Transverse colon (tissue), 4 donors: ENCODE measurements around the gene EVC. TPM values are rescaled to one million over a fixed set of nuclear protein-coding genes. Genes with fewer than 3 reads are reported as not detected.

ENCODE experiments used
- DNase-seq: peaks from one replicate; pipeline ENCODE4 v3.0.0-alpha.2; 2019
- H3K27ac ChIP-seq, 4 donors: fragments of 200-600 bp; sonication (generic); 2 replicates each; pipeline ENCODE4 v1.5.1; 2016 to 2018; ENCODE audit warnings: inconsistent platforms in 4 of 4
- H3K27me3 ChIP-seq: fragments of 200-600 bp; sonication (generic); 2 replicates; pipeline ENCODE4 v1.5.1; 2017; ENCODE audit warnings: inconsistent platforms
- H3K36me3 ChIP-seq, 4 donors: fragments of 200-600 bp; sonication (generic); 2 replicates each; pipeline ENCODE4 v1.5.1; 2017 to 2019; ENCODE audit warnings: inconsistent platforms in 4 of 4
- H3K4me1 ChIP-seq, 4 donors: fragments of 200-600 bp; sonication (generic); 2 replicates each; pipeline ENCODE4 v1.5.1; 2017 to 2020; ENCODE audit warnings: inconsistent platforms in 4 of 4
- H3K4me3 ChIP-seq, 4 donors: fragments of 200-600 bp; sonication (generic); 1 replicate in 1 of 4; 2 replicates in 3 of 4; pipeline versions ENCODE4 v1.5.1 to v1.6.1; 2017 to 2019; ENCODE audit warnings: inconsistent platforms in 4 of 4
- H3K9me3 ChIP-seq, 2 donors: fragments of 200-600 bp; sonication (generic); 2 replicates each; pipeline ENCODE4 v1.5.1; 2017 to 2019; ENCODE audit warnings: inconsistent platforms in 2 of 2
- CTCF ChIP-seq, 5 experiments: fragments of 200-600 bp in 3 of 5; fragments of 450-650 bp in 2 of 5; sonication (generic) in 3 of 5; IDR thresholded peaks; 1 replicate in 2 of 5; 2 replicates in 3 of 5; pipeline ENCODE4 v1.5.1; 2016 to 2017; ENCODE audit warnings: antibody characterized with exemption in 5 of 5, inconsistent platforms in 3 of 5, mild to moderate bottlenecking in 2 of 5, moderate library complexity in 1 of 5
- EP300 ChIP-seq: sonication (generic); formaldehyde crosslinking; IDR thresholded peaks from one replicate; pipeline ENCODE4 v1.6.1; 2017; ENCODE audit warnings: antibody characterized with exemption, low read depth
- POLR2A ChIP-seq: fragments of 450-650 bp; IDR thresholded peaks from one replicate; pipeline ENCODE4 v1.6.1; 2016; ENCODE audit warnings: antibody characterized with exemption, mild to moderate bottlenecking, moderate library complexity
- POLR2AphosphoS5 ChIP-seq, 3 donors: sonication (generic); formaldehyde crosslinking; IDR thresholded peaks; one replicate each; pipeline ENCODE4 v1.6.1; 2016; ENCODE audit warnings: antibody characterized with exemption in 3 of 3
- WGBS, 2 donors: methylation state at CpG; one replicate each; pipeline ENCODE4 v1.1.5; 2018; ENCODE audit warnings: low coverage in 1 of 2; 5-methylcytosine and 5-hydroxymethylcytosine counted together
- in situ Hi-C, 4 donors: fragments of 200-750 bp; cut with MboI; loops; one replicate each; pipeline versions ENCODE4 v1.15.0 to v1.15.1; 2017; ENCODE audit warnings: low sequenced_read_pairs in 3 of 4, low pct_ligation_motif_present in 1 of 4, low pct_unique_long_range_greater_than_20kb in 1 of 4
- intact Hi-C: fragments of 100-400 bp; cut with DNase I; formaldehyde crosslinking; loops from one replicate; pipeline ENCODE4 v1.15.1; 2023; ENCODE audit warnings: low total_unique reads
- total RNA-seq, 4 donors: library from RNA; depleted of rRNA; stranded (reverse); fragments of >200 nt; gene quantifications; one replicate each; pipeline ENCODE4 v1.1.0, GENCODE V29; 2016

The EVC gene
- total RNA-seq, 4 donors from 2014 or later = 6.0 to 45.8 (median 12.0) TPM

GRCh38 chr4:5696341-5696740 is 14.7 kb upstream of the EVC start:
- H3K27me3 ChIP-seq = no peaks in the 10 kb centered on the region
- TF ChIP-seq POLR2A (no peak), POLR2AphosphoS5 (IDR thresholded peaks at IDR 0.05) (no peak), CTCF (IDR thresholded peaks at IDR 0.05) (no peak), EP300 (no peak)
- H3K27ac ChIP-seq = no peak overlapping the region
- H3K36me3 ChIP-seq = no peaks in the 10 kb centered on the region
- H3K9me3 ChIP-seq = no peaks in the 10 kb centered on the region
- in situ Hi-C loops = no loop called here
- WGBS, 2 donors = 92 to 100% methylated on average over 1 to 11 of the region's 11 CpGs
- no peak for DNase-seq
- H3K4me3 ChIP-seq = no peak overlapping the region
- no peaks in the 10 kb centered on the region for H3K4me1 ChIP-seq
- intact Hi-C loops = no loop called here

GRCh38 chr4:5700459-5700858 is 10.5 kb upstream of the EVC start:
- no peak for DNase-seq
- H3K4me3 ChIP-seq = no peak overlapping the region
- WGBS, 2 donors = 81% methylated on average over 4 of the region's 5 CpGs; no CpG with 5 or more reads in 1 of the 2 donors

GRCh38 chr4:5701971-5702370 is 9.0 kb upstream of the EVC start:
- intact Hi-C loops (no loop called here), in situ Hi-C loops (no loop called here)
- Histone ChIP-seq H3K4me1 (no peaks in the 10 kb centered on the region), H3K36me3 (no peaks in the 10 kb centered on the region), H3K9me3 (no peaks in the 10 kb centered on the region), H3K4me3 (no peak overlapping the region), H3K27ac (no peak overlapping the region), H3K27me3 (no peaks in the 10 kb centered on the region)
- TF ChIP-seq POLR2A = no peak
- TF ChIP-seq CTCF (IDR thresholded peaks at IDR 0.05) = no peak
- no peak for TF ChIP-seq POLR2AphosphoS5 (IDR thresholded peaks at IDR 0.05)
- TF ChIP-seq EP300 = no peak
- whole genome bisulfite sequencing, 2 donors = 78 to 90% methylated on average over 7 to 8 of the region's 8 CpGs
- no peak for DNase-seq

More at GRCh38 chr4:5700459-5700858, 10.5 kb upstream of the EVC start:
- TF ChIP-seq POLR2AphosphoS5 (IDR thresholded peaks at IDR 0.05) (no peak), CTCF (IDR thresholded peaks at IDR 0.05) (no peak)
- intact Hi-C loops = no loop called here
- in situ Hi-C loops = no loop called here
- H3K36me3 ChIP-seq = no peaks in the 10 kb centered on the region
- H3K9me3 ChIP-seq = no peaks in the 10 kb centered on the region
- H3K27me3 ChIP-seq = no peaks in the 10 kb centered on the region
- H3K27ac ChIP-seq = no peak overlapping the region
- H3K4me1 ChIP-seq = no peaks in the 10 kb centered on the region

GRCh38 chr4:5703831-5704230 is 7.2 kb upstream of the EVC start:
- TF ChIP-seq CTCF (IDR thresholded peaks at IDR 0.05) = no peak
- TF ChIP-seq EP300 = no peak
- no peak for TF ChIP-seq POLR2A
- TF ChIP-seq POLR2AphosphoS5 (IDR thresholded peaks at IDR 0.05) = no peak
- Histone ChIP-seq H3K27ac (no peak overlapping the region), H3K4me1 (peaks cover 4 to 11% (median 6%) of the 10 kb centered on the region in 4 donors), H3K27me3 (peaks cover 16% of the 10 kb centered on the region), H3K9me3 (no peaks in the 10 kb centered on the region), H3K36me3 (no peaks in the 10 kb centered on the region), H3K4me3 (no peak overlapping the region)
- in situ Hi-C loops = no loop called here
- DNase-seq = no peak
- WGBS, 2 donors = 89% methylated on average over 5 of the region's 5 CpGs
- intact Hi-C loops = no loop called here
